IPS-20b (cell line): ENCODE measurements around the gene CDHR1.

ENCODE experiments used
- H3K27ac ChIP-seq: one replicate; pipeline ENCODE4 v1.5.1; 2013; ENCODE audit warnings: low read length
- H3K27me3 ChIP-seq: 2 replicates; pipeline ENCODE4 v1.6.1; 2013; ENCODE audit warnings: mild to moderate bottlenecking, low read length, inconsistent platforms; ENCODE audit not compliant: insufficient read depth
- H3K36me3 ChIP-seq: 2 replicates; pipeline ENCODE4 v1.6.1; 2013; ENCODE audit warnings: low read depth, mild to moderate bottlenecking, inconsistent platforms, low read length, moderate library complexity; ENCODE audit not compliant: insufficient read depth
- H3K4me1 ChIP-seq: 2 replicates; pipeline ENCODE4 v1.6.1; 2013; ENCODE audit warnings: mild to moderate bottlenecking, control low read depth, inconsistent platforms, low read length, moderate library complexity; ENCODE audit not compliant: insufficient read depth
- H3K4me3 ChIP-seq: 2 replicates; pipeline ENCODE4 v1.5.1; 2013; ENCODE audit warnings: mild to moderate bottlenecking, low read length, inconsistent platforms
- H3K9ac ChIP-seq: 2 replicates; pipeline ENCODE4 v1.6.1; 2013; ENCODE audit warnings: low read depth, mild to moderate bottlenecking, inconsistent platforms, low read length, moderate library complexity
- H3K9me3 ChIP-seq: 2 replicates; pipeline ENCODE4 v1.6.1; 2013; ENCODE audit warnings: mild to moderate bottlenecking, low read depth, low read length, inconsistent platforms; ENCODE audit not compliant: insufficient read depth

The CDHR1 gene

GRCh38 chr10:84191106-84191505 is 3.2 kb upstream of the CDHR1 start:
- Histone ChIP-seq H3K4me3 (no peak overlapping the region), H3K9me3 (no peaks in the 10 kb centered on the region), H3K4me1 (no peaks in the 10 kb centered on the region), H3K9ac (no peak overlapping the region), H3K27me3 (peaks cover 48% of the 10 kb centered on the region), H3K27ac (no peak overlapping the region), H3K36me3 (no peaks in the 10 kb centered on the region)

GRCh38 chr10:84193327-84193726 is 1.0 kb upstream of the CDHR1 start:
- H3K9me3 ChIP-seq, result no peaks in the 10 kb centered on the region
- H3K27me3 ChIP-seq, result peaks cover 70% of the 10 kb centered on the region
- no peak overlapping the region for H3K4me3 ChIP-seq
- no peaks in the 10 kb centered on the region for H3K4me1 ChIP-seq
- H3K9ac ChIP-seq, result no peak overlapping the region
- H3K36me3 ChIP-seq, result no peaks in the 10 kb centered on the region
- H3K27ac ChIP-seq, result no peak overlapping the region

- no peaks in the 10 kb centered on the region for H3K9me3 ChIP-seq
- peaks cover 73% of the 10 kb centered on the region for H3K27me3 ChIP-seq
- no peaks in the 10 kb centered on the region for H3K4me1 ChIP-seq
- peak overlapping the region; percentile 78 for H3K4me3 ChIP-seq
- H3K36me3 ChIP-seq, result no peaks in the 10 kb centered on the region
- no peak overlapping the region for H3K9ac ChIP-seq
- no peak overlapping the region for H3K27ac ChIP-seq
Measured at GRCh38 chr10:84193846-84194423, 402 bp upstream of the CDHR1 start.

GRCh38 chr10:84195044-84195830 is 900 bp downstream of the CDHR1 start:
- Histone ChIP-seq H3K36me3 (no peaks in the 10 kb centered on the region), H3K9me3 (no peaks in the 10 kb centered on the region), H3K4me3 (peak overlapping the region; percentile 78), H3K9ac (no peak overlapping the region), H3K27ac (no peak overlapping the region), H3K4me1 (no peaks in the 10 kb centered on the region), H3K27me3 (peaks cover 73% of the 10 kb centered on the region)

GRCh38 chr10:84196083-84196482 is 1.7 kb downstream of the CDHR1 start:
- no peaks in the 10 kb centered on the region for H3K36me3 ChIP-seq
- no peaks in the 10 kb centered on the region for H3K4me1 ChIP-seq
- no peak overlapping the region for H3K9ac ChIP-seq
- H3K4me3 ChIP-seq, result no peak overlapping the region
- peaks cover 71% of the 10 kb centered on the region for H3K27me3 ChIP-seq
- H3K27ac ChIP-seq, result no peak overlapping the region
- no peaks in the 10 kb centered on the region for H3K9me3 ChIP-seq

GRCh38 chr10:84196941-84197340 is 2.6 kb downstream of the CDHR1 start:
- Histone ChIP-seq H3K9me3 (no peaks in the 10 kb centered on the region), H3K4me3 (no peak overlapping the region), H3K27ac (no peak overlapping the region), H3K9ac (no peak overlapping the region), H3K36me3 (no peaks in the 10 kb centered on the region), H3K4me1 (no peaks in the 10 kb centered on the region), H3K27me3 (peaks cover 62% of the 10 kb centered on the region)

GRCh38 chr10:84197643-84198042 is 3.3 kb downstream of the CDHR1 start:
- Histone ChIP-seq H3K4me1 (no peaks in the 10 kb centered on the region), H3K27me3 (peaks cover 60% of the 10 kb centered on the region)

GRCh38 chr10:84198206-84198915 is 4.0 kb downstream of the CDHR1 start:
- no peaks in the 10 kb centered on the region for H3K36me3 ChIP-seq

More at GRCh38 chr10:84197643-84198042, 3.3 kb downstream of the CDHR1 start:
- H3K9ac ChIP-seq, result no peak overlapping the region
- H3K36me3 ChIP-seq, result no peaks in the 10 kb centered on the region
- no peaks in the 10 kb centered on the region for H3K9me3 ChIP-seq
- no peak overlapping the region for H3K4me3 ChIP-seq
- H3K27ac ChIP-seq, result no peak overlapping the region

GRCh38 chr10:84200537-84201243 is 6.4 kb downstream of the CDHR1 start:
- H3K9me3 ChIP-seq, result no peaks in the 10 kb centered on the region
- H3K4me3 ChIP-seq, result no peak overlapping the region
- H3K36me3 ChIP-seq, result no peaks in the 10 kb centered on the region
- H3K27me3 ChIP-seq, result peaks cover 29% of the 10 kb centered on the region
- H3K27ac ChIP-seq, result no peak overlapping the region
- no peak overlapping the region for H3K9ac ChIP-seq
- H3K4me1 ChIP-seq, result no peaks in the 10 kb centered on the region

More at GRCh38 chr10:84198206-84198915, 4.0 kb downstream of the CDHR1 start:
- no peaks in the 10 kb centered on the region for H3K9me3 ChIP-seq
- H3K4me3 ChIP-seq, result no peak overlapping the region
- H3K4me1 ChIP-seq, result no peaks in the 10 kb centered on the region
- H3K27ac ChIP-seq, result no peak overlapping the region
- peaks cover 52% of the 10 kb centered on the region for H3K27me3 ChIP-seq
- H3K9ac ChIP-seq, result no peak overlapping the region

- peaks cover 24% of the 10 kb centered on the region for H3K27me3 ChIP-seq
- H3K36me3 ChIP-seq, result no peaks in the 10 kb centered on the region
- no peak overlapping the region for H3K4me3 ChIP-seq
- no peaks in the 10 kb centered on the region for H3K4me1 ChIP-seq
- no peak overlapping the region for H3K9ac ChIP-seq
- H3K27ac ChIP-seq, result no peak overlapping the region
- H3K9me3 ChIP-seq, result no peaks in the 10 kb centered on the region
Measured at GRCh38 chr10:84201244-84201606, 6.9 kb downstream of the CDHR1 start.

- Histone ChIP-seq H3K27me3 (peaks cover 19% of the 10 kb centered on the region), H3K9me3 (no peaks in the 10 kb centered on the region), H3K9ac (no peak overlapping the region), H3K27ac (no peak overlapping the region), H3K36me3 (no peaks in the 10 kb centered on the region), H3K4me1 (no peaks in the 10 kb centered on the region), H3K4me3 (no peak overlapping the region)
Measured at GRCh38 chr10:84201682-84202081, 7.3 kb downstream of the CDHR1 start.
